T-helper 1 cell treated with Interleukin-12 subunit alpha and Interleukin-12 subunit beta and Interleukin-4 antibody, amounts not matched to agents 30 μg/mL and 1 μg/mL, for 36 hours (primary cell): Measurements from ENCODE around the gene COL16A1.

ENCODE experiments used
- H3K27ac Mint-ChIP-seq: one replicate; pipeline ENCODE4 v1.8.0; 2021; ENCODE audit warnings: mild to moderate bottlenecking, mixed read lengths
- H3K27me3 Mint-ChIP-seq: one replicate; pipeline ENCODE4 v1.8.0; 2021; ENCODE audit warnings: low read depth, mixed read lengths
- H3K36me3 Mint-ChIP-seq: one replicate; pipeline ENCODE4 v1.8.0; 2021; ENCODE audit warnings: low read depth, mixed read lengths
- H3K4me1 Mint-ChIP-seq: one replicate; pipeline ENCODE4 v1.8.0; 2021; ENCODE audit warnings: low read depth, mixed read lengths
- H3K4me3 Mint-ChIP-seq: one replicate; pipeline ENCODE4 v1.8.0; 2021; ENCODE audit warnings: mild to moderate bottlenecking, moderate library complexity, mixed read lengths
- H3K9me3 Mint-ChIP-seq: one replicate; pipeline ENCODE4 v1.8.0; 2021; ENCODE audit warnings: mixed read lengths

The COL16A1 gene

GRCh38 chr1:31663622-31664452 lies 40.0 kb downstream of the COL16A1 start:
- no peaks in the 10 kb centered on the region for H3K36me3 Mint-ChIP-seq
- no peaks in the 10 kb centered on the region for H3K9me3 Mint-ChIP-seq
- H3K27me3 Mint-ChIP-seq, result peaks cover 5% of the 10 kb centered on the region
- H3K4me1 Mint-ChIP-seq, result no peaks in the 10 kb centered on the region
- no peak overlapping the region for H3K4me3 Mint-ChIP-seq
- no peak overlapping the region for H3K27ac Mint-ChIP-seq

GRCh38 chr1:31662463-31662862 lies 41.4 kb downstream of the COL16A1 start:
- Mint-ChIP-seq H3K4me1 (no peaks in the 10 kb centered on the region), H3K27me3 (peaks cover 5% of the 10 kb centered on the region), H3K36me3 (no peaks in the 10 kb centered on the region), H3K4me3 (no peak overlapping the region), H3K27ac (no peak overlapping the region), H3K9me3 (no peaks in the 10 kb centered on the region)

- Mint-ChIP-seq H3K27ac (no peak overlapping the region), H3K36me3 (no peaks in the 10 kb centered on the region), H3K27me3 (peaks cover 5% of the 10 kb centered on the region), H3K4me1 (no peaks in the 10 kb centered on the region), H3K4me3 (no peak overlapping the region), H3K9me3 (no peaks in the 10 kb centered on the region)
Observed at GRCh38 chr1:31661856-31662255, 42.0 kb downstream of the COL16A1 start.

- Mint-ChIP-seq H3K9me3 (no peaks in the 10 kb centered on the region), H3K27me3 (peaks cover 5% of the 10 kb centered on the region)
Observed at GRCh38 chr1:31660871-31661455, 42.9 kb downstream of the COL16A1 start.

GRCh38 chr1:31659889-31660288 lies 43.9 kb downstream of the COL16A1 start:
- no peaks in the 10 kb centered on the region for H3K9me3 Mint-ChIP-seq
- no peak overlapping the region for H3K27ac Mint-ChIP-seq
- no peaks in the 10 kb centered on the region for H3K36me3 Mint-ChIP-seq
- no peak overlapping the region for H3K4me3 Mint-ChIP-seq
- no peaks in the 10 kb centered on the region for H3K4me1 Mint-ChIP-seq
- peaks cover 12% of the 10 kb centered on the region for H3K27me3 Mint-ChIP-seq

More at GRCh38 chr1:31660871-31661455, 42.9 kb downstream of the COL16A1 start:
- Mint-ChIP-seq H3K4me1 (no peaks in the 10 kb centered on the region), H3K27ac (no peak overlapping the region), H3K36me3 (no peaks in the 10 kb centered on the region), H3K4me3 (no peak overlapping the region)

- no peak overlapping the region for H3K27ac Mint-ChIP-seq
- no peaks in the 10 kb centered on the region for H3K9me3 Mint-ChIP-seq
- no peak overlapping the region for H3K4me3 Mint-ChIP-seq
- peaks cover 12% of the 10 kb centered on the region for H3K27me3 Mint-ChIP-seq
- no peaks in the 10 kb centered on the region for H3K4me1 Mint-ChIP-seq
- no peaks in the 10 kb centered on the region for H3K36me3 Mint-ChIP-seq
Observed at GRCh38 chr1:31658721-31659120, 45.1 kb downstream of the COL16A1 start.

GRCh38 chr1:31657972-31658510 lies 45.8 kb downstream of the COL16A1 start:
- Mint-ChIP-seq H3K36me3 (no peaks in the 10 kb centered on the region), H3K4me1 (no peaks in the 10 kb centered on the region), H3K27ac (no peak overlapping the region)

GRCh38 chr1:31657020-31657804 lies 46.6 kb downstream of the COL16A1 start:
- Mint-ChIP-seq H3K27me3 (peaks cover 7% of the 10 kb centered on the region), H3K4me3 (no peak overlapping the region)

More at GRCh38 chr1:31657972-31658510, 45.8 kb downstream of the COL16A1 start:
- H3K9me3 Mint-ChIP-seq, result no peaks in the 10 kb centered on the region
- H3K27me3 Mint-ChIP-seq, result peaks cover 11% of the 10 kb centered on the region
- H3K4me3 Mint-ChIP-seq, result no peak overlapping the region

GRCh38 chr1:31655756-31656155 lies 48.1 kb downstream of the COL16A1 start:
- Mint-ChIP-seq H3K27me3 (peaks cover 8% of the 10 kb centered on the region), H3K4me1 (no peaks in the 10 kb centered on the region), H3K36me3 (no peaks in the 10 kb centered on the region), H3K9me3 (no peaks in the 10 kb centered on the region), H3K27ac (no peak overlapping the region), H3K4me3 (no peak overlapping the region)

More at GRCh38 chr1:31657020-31657804, 46.6 kb downstream of the COL16A1 start:
- H3K36me3 Mint-ChIP-seq, result no peaks in the 10 kb centered on the region
- no peaks in the 10 kb centered on the region for H3K4me1 Mint-ChIP-seq
- no peak overlapping the region for H3K27ac Mint-ChIP-seq
- no peaks in the 10 kb centered on the region for H3K9me3 Mint-ChIP-seq

- H3K27ac Mint-ChIP-seq, result no peak overlapping the region
- no peak overlapping the region for H3K4me3 Mint-ChIP-seq
- H3K4me1 Mint-ChIP-seq, result no peaks in the 10 kb centered on the region
- no peaks in the 10 kb centered on the region for H3K9me3 Mint-ChIP-seq
- H3K36me3 Mint-ChIP-seq, result no peaks in the 10 kb centered on the region
- H3K27me3 Mint-ChIP-seq, result peaks cover 14% of the 10 kb centered on the region
Observed at GRCh38 chr1:31655104-31655503, 48.7 kb downstream of the COL16A1 start.

GRCh38 chr1:31654474-31654776 lies 49.4 kb downstream of the COL16A1 start:
- Mint-ChIP-seq H3K27me3 (peaks cover 16% of the 10 kb centered on the region), H3K9me3 (no peaks in the 10 kb centered on the region), H3K36me3 (no peaks in the 10 kb centered on the region), H3K4me3 (no peak overlapping the region), H3K27ac (no peak overlapping the region), H3K4me1 (no peaks in the 10 kb centered on the region)

GRCh38 chr1:31653717-31654473 lies 49.9 kb downstream of the COL16A1 start:
- Mint-ChIP-seq H3K27me3 (peaks cover 16% of the 10 kb centered on the region), H3K4me3 (no peak overlapping the region), H3K36me3 (no peaks in the 10 kb centered on the region), H3K27ac (no peak overlapping the region), H3K4me1 (no peaks in the 10 kb centered on the region), H3K9me3 (no peaks in the 10 kb centered on the region)

GRCh38 chr1:31652891-31653499 lies 50.8 kb downstream of the COL16A1 start:
- H3K4me1 Mint-ChIP-seq, result no peaks in the 10 kb centered on the region
- H3K36me3 Mint-ChIP-seq, result no peaks in the 10 kb centered on the region
- H3K27me3 Mint-ChIP-seq, result peaks cover 16% of the 10 kb centered on the region
- no peak overlapping the region for H3K27ac Mint-ChIP-seq
- no peak overlapping the region for H3K4me3 Mint-ChIP-seq
- H3K9me3 Mint-ChIP-seq, result no peaks in the 10 kb centered on the region

GRCh38 chr1:31651766-31652165 lies 52.1 kb downstream of the COL16A1 start:
- Mint-ChIP-seq H3K4me3 (no peak overlapping the region), H3K36me3 (peaks cover 2% of the 10 kb centered on the region), H3K27ac (no peak overlapping the region), H3K4me1 (peaks cover 2% of the 10 kb centered on the region), H3K27me3 (peaks cover 23% of the 10 kb centered on the region), H3K9me3 (peaks cover 2% of the 10 kb centered on the region)
